Stimulated activated CD4-positive, alpha-beta T cell treated with anti-CD3 and anti-CD28 coated beads, Interleukin-1b, Interleukin-23, amount 100 ng/mL, for 48 hours (primary cell): Measurements from ENCODE around the gene ZNF227.
"Not testable (repeated sequence)": the region's sequence is repeated elsewhere in the genome, so short reads cannot be mapped to it uniquely, and the experiment has no call there.

Experiments
- DNase-seq: peaks from one replicate; pipeline ENCODE4 v3.0.0-alpha.2; 2020

The ZNF227 gene

GRCh38 chr19:44253392-44253791 lies 41.1 kb downstream of the ZNF227 start:
- DNase-seq, result not testable (repeated sequence)

GRCh38 chr19:44254496-44254895 lies 42.2 kb downstream of the ZNF227 start:
- DNase-seq, result no peak

- DNase-seq, result no peak
Observed at GRCh38 chr19:44255705-44256411, 43.5 kb downstream of the ZNF227 start.

GRCh38 chr19:44258136-44258535 lies 45.8 kb downstream of the ZNF227 start:
- no peak for DNase-seq

GRCh38 chr19:44258835-44259413 lies 46.6 kb downstream of the ZNF227 start:
- no peak for DNase-seq

- no peak for DNase-seq
Observed at GRCh38 chr19:44260343-44260681, 48.0 kb downstream of the ZNF227 start.

GRCh38 chr19:44260695-44261446 lies 48.5 kb downstream of the ZNF227 start:
- no peak for DNase-seq

GRCh38 chr19:44277331-44277730 lies 65.0 kb downstream of the ZNF227 start:
- no peak for DNase-seq

GRCh38 chr19:44278181-44278690 lies 65.9 kb downstream of the ZNF227 start:
- no peak for DNase-seq

GRCh38 chr19:44280916-44281315 lies 68.6 kb downstream of the ZNF227 start:
- no peak for DNase-seq

GRCh38 chr19:44282846-44283245 lies 70.5 kb downstream of the ZNF227 start:
- DNase-seq, result no peak

GRCh38 chr19:44284968-44285367 lies 72.6 kb downstream of the ZNF227 start:
- DNase-seq, result no peak
